Activated CD4-positive, alpha-beta T cell treated with anti-CD3 and anti-CD28 coated beads, Interleukin-2, amount 50 U/mL, for 24 hours (primary cell): ENCODE data around the gene CEPT1.
"Not testable (repeated sequence)": the region's sequence is repeated elsewhere in the genome, so short reads cannot be mapped to it uniquely, and the experiment has no call there.

Experiments
- DNase-seq, 2 donors: peaks; one replicate each; pipeline ENCODE4 v3.0.0-alpha.2; 2020; ENCODE audit warnings: low read depth in 1 of 2, low spot score in 1 of 2

CEPT1 gene

DNA sequence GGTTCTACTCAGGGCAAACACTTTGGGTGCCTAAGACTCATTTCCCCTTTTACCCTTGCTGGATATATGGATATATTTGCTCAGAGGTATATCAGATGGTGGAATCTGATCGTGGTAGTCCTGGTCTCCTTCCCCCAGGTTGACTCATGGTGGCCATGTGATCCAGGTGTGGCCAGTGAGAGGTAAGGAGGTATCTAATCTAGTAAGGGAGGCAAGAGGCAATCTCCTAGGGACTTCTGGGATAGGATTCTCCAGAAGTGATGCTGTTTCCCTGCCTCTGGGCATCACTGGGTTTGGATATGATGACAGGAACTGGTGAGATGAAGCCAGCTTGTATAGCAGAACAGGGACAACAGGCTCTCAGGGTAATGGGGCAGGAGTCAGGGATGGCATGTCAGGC lies 68.9 kb downstream of the CEPT1 start:
- DNase-seq, result no peak

DNA sequence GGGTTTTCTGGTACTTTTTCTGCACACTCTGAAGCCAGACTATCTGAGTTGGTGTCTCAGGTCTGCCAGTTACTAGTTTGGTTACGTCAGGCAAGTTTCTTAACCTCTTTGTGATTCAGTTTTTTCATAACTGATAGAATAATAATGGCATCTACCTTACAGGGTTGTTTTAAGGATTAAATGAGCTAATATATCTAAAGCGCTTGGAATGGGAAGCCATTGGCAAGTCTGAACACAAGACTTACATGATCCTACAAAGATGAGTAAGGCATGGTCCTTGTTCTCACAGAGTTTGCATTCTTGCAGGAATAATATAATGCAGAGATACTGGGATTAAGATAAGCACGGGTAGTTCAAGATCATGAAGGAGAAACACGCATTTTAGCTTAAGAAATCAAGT lies 69.6 kb downstream of the CEPT1 start:
- DNase-seq, result no peak

DNA sequence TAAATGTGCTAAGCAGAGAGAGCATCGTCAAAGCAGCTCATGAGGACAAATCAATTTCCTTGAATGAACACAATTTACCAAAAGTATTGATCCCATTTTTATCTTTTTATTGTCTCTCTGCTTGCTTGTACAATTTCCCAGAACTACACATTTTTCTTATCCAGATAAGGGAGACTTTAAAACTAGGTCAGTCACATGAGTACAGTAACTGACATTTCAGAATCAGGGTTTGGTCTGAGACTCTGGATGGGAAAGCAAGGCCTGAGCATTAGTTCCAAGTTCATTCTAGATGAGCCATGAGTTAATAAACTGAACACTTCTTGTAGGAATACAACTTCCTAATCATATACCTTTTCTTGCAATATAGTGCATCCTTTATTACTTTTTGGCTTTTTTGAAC lies 71.9 kb downstream of the CEPT1 start:
- no peak for DNase-seq

DNA sequence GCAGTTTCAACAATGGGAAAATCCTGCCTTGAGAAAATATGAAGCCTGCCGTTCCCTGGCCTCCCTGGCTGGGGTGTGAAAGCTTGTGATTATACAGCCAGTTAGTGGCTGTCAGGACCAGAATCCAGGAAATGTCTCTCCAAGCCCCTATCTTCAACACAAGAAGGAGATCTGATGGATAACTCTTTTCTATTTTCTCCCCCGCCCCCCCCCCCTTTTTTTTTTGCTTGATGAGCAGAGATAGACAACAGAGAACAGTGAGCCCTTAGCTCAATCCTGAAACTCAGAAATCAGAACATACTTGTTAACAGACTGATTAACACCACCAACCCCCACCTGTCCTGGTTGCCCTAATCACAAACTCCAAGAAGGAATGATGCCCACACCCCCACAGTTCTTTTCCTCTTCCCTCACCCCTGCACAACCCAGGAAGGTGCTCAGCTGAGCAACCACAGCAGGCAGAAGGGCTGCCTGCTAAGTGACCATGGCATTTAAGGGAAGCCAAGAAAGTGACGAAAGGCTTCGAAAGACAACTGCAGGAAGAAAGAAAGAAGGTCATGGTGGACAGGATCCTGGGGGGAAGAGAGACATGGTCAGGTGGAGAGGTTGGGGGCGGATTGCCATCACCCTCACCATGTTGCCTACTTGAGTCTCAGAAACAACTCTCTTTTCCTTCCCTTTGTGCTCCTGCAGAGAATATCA lies 72.8 kb downstream of the CEPT1 start:
- no peak for DNase-seq

DNA sequence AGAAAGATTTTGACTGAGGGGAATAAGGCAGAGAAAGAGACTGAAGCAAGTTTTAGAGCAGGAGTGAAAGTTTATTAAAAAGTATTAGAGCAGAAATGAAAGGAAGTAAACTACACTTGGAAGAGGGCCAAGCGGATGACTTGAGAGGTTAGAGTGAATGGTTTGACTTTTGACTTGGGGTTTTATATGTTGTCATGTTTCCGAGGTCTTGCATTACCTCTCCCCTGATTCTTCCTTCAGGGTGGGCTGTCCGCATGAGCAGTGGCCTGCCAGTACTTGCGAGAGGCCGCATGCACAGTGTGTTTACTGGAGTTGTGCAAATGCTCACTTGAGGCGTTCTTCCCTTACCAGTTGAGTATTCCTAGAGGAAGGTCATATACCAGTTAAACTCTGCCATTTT lies 73.4 kb downstream of the CEPT1 start:
- DNase-seq, result no peak

DNA sequence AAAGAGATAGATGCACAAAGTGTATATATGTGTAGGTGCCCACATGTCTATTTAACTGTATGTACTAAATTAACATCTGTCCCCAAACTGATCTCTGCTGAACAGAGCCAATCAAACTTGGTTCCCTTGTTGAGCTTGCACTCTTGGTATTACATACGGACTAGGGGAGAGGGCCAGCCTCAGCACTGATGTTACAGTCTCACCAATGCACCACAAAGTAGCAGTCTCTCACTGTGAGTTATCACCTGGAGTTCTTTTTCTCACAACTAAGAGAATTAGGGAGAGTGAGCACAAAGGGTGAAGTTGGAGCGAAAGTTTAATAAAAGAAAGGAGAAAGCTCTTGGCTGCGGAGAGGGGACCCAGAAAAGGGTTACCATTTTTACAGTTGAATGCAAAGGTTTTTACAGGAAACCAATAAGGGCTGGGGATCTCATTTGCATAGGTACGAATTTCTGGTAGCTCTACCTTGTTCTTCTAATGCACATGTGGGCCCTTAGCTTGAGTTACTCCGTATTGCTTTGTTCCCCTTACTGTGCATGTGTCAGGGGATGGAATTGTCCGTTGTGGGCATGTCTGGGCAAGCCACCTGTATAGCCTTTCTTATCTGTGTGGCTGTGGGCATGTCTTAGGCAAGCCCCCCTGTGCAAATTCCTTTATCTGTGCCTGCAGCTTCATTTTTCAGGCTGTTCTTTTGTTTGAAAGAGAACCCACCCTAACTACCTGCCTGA lies 74.2 kb downstream of the CEPT1 start:
- no peak for DNase-seq

DNA sequence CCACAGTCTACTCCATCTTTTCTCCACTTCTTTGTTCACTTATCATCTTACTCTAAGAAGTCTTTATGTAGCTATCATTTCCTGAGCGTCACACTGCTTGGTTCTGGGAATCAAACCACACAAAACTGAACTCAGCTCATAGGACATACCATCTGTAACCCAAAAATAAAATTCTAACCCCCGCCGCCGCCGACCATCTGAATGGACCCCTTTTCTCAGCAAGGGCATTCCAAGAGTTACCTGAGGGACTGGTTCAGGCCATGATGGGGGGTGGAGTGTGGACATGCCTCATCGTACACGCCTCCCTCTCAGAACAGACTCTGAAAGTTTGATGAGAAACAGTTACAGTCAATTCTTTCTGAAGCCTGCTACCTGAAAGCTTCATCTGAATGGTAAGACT lies 74.9 kb downstream of the CEPT1 start:
- DNase-seq, result no peak

DNA sequence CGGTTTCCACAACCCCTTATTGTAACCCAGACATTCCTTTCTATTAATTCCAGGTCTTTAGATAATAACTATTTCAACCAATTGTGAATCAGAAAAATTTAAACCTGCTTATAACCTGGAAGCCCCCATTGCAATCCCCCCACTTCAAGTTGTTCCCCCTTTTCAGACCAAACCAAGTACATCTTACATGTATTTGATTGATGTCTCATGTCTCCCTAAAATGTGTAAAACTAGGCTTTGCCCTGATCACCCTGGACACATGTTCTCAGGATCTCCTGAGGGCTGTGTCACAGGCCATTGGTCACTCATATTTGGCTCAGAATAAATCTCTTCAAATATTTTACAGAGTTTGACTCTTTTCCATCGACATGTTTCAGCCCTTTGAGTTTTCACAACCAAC lies 75.3 kb downstream of the CEPT1 start:
- DNase-seq, result not testable (repeated sequence)

DNA sequence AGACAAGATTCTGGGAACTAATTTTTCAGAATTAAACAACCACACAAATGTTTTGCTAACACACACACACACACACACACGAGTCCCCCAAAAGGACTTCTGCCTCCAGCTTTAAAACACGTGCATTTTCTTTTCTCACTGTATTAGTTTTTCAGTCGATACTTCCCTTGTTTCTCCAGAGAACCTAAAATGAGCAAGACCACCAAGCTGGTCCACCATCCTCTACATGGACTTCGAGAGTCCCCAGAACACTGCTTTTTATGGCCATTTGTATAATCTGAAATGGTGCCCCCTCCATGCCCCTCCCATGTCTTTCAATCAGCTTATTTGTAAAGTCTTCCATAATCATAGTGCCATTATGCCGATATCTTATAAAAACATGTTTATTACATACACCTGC lies 76.7 kb downstream of the CEPT1 start:
- no peak for DNase-seq

DNA sequence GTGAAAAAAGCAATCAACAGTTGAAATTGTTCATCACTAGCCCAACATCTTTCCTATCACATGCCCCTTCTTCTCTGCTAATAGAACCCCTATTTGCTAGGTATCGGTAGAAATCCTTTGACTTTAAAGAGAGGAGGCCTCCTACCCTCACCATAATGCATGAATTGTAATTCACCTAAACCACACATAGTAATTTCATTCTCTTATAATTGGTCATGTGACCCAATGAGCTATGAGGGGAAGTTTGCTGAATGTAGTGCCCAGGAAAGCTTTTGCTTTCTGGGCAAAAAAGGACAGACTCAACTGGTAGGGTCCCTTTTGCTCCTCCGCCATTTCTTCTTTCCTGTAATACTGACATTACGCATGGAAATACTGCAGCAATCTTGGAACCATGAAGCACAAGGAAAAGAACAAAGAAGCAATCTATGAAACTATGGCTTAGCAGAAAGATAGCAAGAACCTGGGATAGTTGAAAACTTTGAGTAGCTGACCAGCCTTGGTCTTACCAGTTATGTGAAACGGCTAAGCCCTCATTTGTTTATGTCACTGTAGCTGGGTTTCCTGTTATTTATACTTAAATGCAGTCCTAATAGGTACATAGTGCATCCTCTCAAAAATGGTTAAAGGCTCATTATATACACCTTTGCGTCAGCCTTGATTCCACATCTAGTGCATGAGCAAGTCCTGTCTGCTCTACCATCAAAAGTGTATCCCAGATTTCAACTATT lies 77.3 kb downstream of the CEPT1 start:
- no peak for DNase-seq

DNA sequence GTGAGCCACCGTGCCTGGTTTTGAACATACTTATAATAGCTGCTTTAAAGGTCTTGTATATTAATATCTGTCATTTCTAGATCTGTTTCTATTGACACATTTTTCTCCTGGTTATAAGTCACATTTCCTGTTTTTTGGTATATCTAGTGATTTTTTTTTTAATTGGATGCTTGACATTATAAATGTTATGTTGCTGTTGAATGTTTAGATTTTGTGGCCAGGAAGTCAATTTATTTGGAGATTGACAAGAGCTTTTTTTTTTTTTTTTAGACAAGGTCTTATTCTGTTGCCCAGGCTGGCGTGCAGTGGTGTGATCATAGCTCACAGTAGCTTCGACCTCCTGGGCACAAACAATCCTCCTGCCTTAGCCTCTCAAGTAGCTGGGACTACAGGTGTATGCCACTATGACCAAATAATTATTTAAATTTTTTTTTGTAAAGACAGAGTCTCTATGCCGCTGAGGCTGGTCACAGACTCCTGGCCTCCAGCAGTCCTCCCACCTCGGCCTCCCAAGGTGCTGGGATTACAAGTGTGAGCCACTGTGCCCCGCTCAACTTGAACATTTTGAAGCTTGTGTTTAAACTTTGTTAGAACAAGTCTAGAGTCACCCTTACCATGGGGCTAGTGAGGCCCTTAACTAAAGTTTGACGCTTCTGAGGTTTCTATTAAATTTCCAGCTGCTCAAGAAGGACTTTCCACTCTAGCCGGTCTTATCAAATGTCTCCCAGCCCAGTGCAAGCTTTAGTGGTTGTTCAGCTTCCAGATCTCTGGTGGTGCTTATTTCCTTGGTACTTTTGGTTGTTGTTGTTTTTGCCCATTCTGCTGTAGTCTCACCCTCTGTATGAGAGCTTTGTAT lies 78.9 kb downstream of the CEPT1 start:
- no peak for DNase-seq

DNA sequence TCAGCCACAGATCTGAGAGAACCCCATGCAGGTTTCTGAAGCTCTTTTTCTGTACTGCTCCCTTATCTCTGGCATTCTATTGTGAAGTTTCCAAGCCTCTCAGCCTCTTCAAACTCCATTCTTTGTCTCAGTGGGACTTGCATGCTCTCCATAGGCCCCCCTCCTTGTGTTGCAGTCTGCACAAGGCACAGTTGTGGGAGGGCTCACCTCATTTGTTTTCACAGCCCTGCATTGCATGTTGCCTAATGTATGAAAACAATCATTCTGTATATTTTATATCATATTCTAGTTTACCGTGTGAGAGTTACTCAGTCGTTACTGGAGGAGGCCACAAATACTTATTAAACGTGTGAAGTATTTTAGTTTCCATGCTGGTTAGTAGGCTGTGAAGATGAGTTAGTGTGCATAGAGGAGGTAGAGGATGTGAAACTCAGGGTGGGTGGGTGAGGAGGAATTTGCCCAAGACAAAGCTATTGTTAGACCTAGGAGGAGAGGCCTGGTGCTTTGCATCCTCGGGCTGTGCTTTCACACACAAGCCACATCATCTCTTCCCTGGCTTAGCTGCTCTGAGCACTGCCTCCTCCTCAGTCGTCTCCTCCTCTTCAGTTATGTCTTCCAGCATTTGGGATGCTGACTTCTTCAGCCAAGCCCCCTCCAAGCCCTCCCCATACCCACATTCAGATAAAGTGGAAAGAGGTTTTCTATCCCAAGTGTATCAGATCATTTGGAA lies 79.7 kb downstream of the CEPT1 start:
- peak in 1 of 2 donors; percentile 69 for DNase-seq

DNA sequence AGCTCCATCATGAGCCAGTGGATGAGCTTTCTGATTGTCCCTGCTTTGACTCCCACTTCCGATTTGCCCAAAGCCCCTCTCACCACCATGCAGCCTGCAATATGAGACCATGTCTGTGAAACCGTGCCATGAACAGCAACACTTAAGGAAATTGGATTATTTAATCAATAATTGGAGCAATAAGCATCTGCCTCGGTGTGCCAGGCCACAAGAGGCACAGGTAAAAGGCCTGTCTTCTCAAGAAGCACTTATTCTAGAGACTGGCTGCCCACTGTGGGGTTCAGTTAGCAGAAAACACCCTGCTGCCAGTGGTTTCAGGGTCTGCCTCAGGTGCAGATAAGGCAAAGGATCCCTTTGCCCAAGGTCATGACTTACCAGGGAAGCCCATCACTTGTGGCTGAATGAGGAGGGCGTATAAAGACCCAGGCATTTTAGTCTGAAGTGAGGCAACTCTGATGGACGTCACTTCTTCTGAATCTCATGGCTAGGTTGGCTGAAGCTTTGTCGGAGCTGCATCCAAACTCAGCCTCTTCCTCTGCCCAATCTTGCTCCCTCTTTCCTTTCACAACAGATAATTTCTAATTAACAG lies 80.4 kb downstream of the CEPT1 start:
- no peak for DNase-seq

DNA sequence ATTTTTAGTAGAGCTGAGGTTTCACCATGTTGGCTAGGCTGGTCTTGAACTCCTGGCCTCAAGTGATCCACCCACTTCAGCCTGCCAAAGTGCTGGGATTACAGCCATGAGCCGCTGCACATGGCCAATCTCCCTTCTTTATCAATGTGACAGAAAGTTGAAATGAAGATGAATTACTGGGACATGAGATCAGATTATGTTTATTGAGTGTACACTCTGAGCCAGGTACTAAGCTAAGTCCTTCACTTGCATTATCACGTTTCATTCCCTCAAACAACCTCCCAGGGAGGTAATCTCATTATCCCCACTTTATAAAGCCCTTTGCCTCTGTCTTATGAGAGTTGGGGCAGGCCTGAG lies 81.2 kb downstream of the CEPT1 start:
- no peak for DNase-seq

DNA sequence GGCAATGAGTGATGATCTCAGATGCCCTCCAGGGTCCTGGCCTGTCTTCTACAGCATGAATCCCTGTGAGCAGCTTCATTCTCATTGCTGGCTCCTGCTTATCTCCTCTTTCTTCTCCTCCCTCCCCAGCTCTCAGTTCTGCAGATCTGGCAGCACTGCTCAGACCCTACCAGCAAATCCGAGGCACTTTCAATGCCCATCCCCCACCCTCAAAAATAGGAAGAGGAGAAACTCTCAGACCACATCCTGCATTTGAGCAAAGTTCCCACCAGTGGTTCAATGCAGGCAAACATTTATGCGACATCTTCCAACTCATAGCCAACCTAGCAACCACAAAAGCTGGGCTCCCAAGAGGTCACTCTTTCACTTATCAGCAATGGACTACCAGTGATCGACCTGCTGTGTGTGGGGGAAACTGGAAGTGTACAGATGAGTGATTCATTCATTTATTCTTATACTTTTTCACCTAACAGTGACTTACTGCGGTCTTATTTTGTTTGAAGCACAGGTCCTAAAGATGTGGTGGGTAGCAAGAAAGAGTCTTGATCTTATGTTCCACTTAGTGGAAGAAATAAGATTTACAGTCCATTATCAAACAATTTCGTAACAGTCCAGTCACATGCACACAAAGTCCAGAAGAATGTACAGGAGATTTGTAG lies 81.7 kb downstream of the CEPT1 start:
- peak in 1 of 2 donors; percentile 61 for DNase-seq

DNA sequence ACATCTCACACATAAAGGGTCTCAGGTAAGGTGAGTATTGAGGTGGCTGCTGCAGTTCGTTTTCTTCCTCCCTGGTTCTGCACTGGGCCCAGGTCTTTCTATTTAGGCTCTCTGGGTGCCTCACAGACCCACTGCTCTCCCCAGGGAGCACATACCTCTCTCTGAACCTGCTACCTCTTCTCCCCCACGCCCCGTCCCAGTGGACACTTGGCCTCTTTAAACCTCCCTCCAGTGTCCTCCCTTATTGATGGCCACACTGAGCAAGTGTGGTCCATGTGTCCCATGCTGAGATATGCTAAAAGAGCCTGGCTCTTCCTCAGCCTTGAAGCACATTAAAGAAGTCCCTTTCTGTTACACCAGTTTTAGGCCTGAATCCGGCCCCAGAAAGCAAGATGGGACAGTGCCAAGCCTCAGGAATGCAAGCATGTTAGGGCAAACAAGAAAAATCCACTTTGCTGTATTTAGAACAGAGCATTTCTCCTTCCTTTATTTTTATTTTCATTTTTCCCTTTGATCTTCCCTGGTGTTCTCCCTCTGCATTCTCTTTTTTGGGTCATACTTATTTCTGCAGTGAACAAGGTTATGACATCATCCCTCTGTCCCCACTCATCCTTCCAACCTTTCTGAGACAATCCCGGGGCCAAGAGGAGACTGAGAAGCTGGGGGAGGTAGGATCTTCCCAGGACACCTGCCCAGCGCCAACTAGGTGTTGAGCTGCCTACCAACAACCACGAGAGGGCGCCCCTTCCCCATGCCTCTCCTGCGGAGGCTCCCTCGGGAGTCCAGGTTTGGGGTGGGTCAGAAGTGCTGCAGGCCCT lies 82.5 kb downstream of the CEPT1 start:
- peak in 1 of 2 donors; percentile 66 for DNase-seq

DNA sequence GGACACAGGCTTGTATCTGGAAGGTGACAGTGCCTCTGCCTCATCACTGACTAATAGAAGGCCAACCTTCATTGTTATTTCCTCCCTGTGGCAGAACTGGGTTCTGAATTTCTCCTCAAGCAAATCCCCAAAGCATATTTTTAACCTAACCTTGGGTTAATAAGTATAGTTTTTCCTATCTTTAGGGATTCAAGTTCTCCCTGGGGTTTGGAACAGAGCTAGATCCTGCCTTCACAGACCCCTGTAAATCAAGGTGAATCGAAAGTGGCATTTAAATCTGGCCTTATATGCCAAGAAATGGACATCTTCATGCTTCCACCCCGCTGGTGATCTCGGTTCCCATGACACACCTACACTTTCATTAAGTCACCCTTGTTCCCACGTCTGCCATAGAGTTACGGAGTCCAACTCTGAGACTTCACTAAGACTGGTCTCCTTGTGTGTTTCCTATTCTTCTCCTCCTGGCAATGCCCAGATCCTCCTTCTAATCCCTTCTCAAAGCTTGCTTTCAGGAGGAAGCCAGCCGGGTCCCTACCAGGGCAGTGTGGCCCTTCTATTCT lies 83.2 kb downstream of the CEPT1 start:
- no peak for DNase-seq

DNA sequence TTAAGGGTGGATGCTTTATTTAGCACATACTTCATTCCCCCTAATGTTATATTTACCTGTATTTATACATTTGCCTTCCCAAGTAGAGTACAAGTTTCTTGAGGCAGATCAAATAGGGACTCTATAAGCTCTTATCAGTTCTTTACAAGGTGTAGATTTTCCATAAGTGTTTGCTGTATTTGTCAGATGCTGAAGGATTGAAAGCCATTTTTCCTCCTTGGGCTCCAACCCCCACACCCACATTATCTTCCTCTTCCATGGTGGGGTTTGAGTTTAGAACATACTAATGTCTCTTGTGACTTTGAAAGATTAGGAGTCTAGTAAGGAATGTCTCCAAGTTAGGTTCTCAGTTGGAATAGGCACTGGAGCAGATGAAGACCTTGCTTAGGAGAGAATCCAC lies 85.1 kb downstream of the CEPT1 start:
- no peak for DNase-seq
